H1 (cell line): ENCODE measurements around the gene COX7B2. TPM values are rescaled to one million over a fixed set of nuclear protein-coding genes. Genes with fewer than 3 reads are reported as not detected.

ENCODE experiments used
- CTCF ChIA-PET: fragments of 300-600 bp; sonication (Branson Sonifier 250); formaldehyde crosslinking; loops from one replicate; lab custom pipeline; 2021; ENCODE audit not compliant: partially characterized antibody; lab: Charles Lee
- POLR2A ChIA-PET: fragments of 300-600 bp; sonication (Branson Sonifier 250); formaldehyde crosslinking; loops from one replicate; lab custom pipeline; 2021; ENCODE audit warnings: inconsistent platforms; ENCODE audit not compliant: partially characterized antibody; lab: Charles Lee
- DNase-seq, 2 experiments: peaks; one replicate each; pipeline versions ENCODE4 v3.0.0 to v3.0.0-alpha.2; 2010 to 2022; ENCODE audit warnings: low spot score in 2 of 2, low read depth in 1 of 2, mixed read lengths in 1 of 2
- FAIRE-seq: peaks from 2 replicates; lab custom pipeline; 2011; peaks lifted over from hg19 to GRCh38; lab: Jason Lieb, UNC
- H2AFZ ChIP-seq: 2 replicates; pipeline ENCODE4 v1.8.1; 2012; ENCODE audit warnings: low read length, inconsistent platforms
- H2AK5ac ChIP-seq: 2 replicates; pipeline ENCODE4 v1.6.1; 2013; ENCODE audit warnings: low read depth, low read length
- H2BK120ac ChIP-seq: replicated peaks from 2 replicates; pipeline ENCODE3; 2013; ENCODE audit warnings: low read depth, low read length, inconsistent platforms
- H2BK12ac ChIP-seq: 2 replicates; pipeline ENCODE4 v1.6.1; 2013; ENCODE audit warnings: low read depth, low read length
- H2BK15ac ChIP-seq: 2 replicates; pipeline ENCODE4 v1.6.1; 2013; ENCODE audit warnings: low read length
- H2BK20ac ChIP-seq: 2 replicates; pipeline ENCODE4 v1.6.1; 2013; ENCODE audit warnings: low read length
- H2BK5ac ChIP-seq: 2 replicates; pipeline ENCODE4 v1.6.1; 2013; ENCODE audit warnings: low read depth, low read length
- H3K14ac ChIP-seq: 2 replicates; pipeline ENCODE4 v1.6.1; 2013; ENCODE audit warnings: inconsistent platforms; ENCODE audit not compliant: insufficient read length
- H3K18ac ChIP-seq: 2 replicates; pipeline ENCODE4 v1.6.1; 2013; ENCODE audit warnings: low read length; ENCODE audit errors: extremely low read depth
- H3K23ac ChIP-seq: 2 replicates; pipeline ENCODE4 v1.6.1; 2013; ENCODE audit warnings: inconsistent platforms; ENCODE audit not compliant: insufficient read length
- H3K23me2 ChIP-seq: 2 replicates; pipeline ENCODE4 v1.6.1; 2013; ENCODE audit warnings: low read depth, low read length
- H3K27ac ChIP-seq: 2 replicates; pipeline ENCODE4 v1.6.1; 2011; ENCODE audit warnings: low read depth, low read length, inconsistent platforms
- H3K27me3 ChIP-seq, 4 experiments: replicated peaks in 1 of 4; 1 replicate in 1 of 4; 2 replicates in 3 of 4; pipeline versions ENCODE4 v1.6.1 to v1.8.1; 2011 to 2013; ENCODE audit warnings: low read length in 3 of 4, mild to moderate bottlenecking in 3 of 4, inconsistent platforms in 2 of 4, mixed read lengths in 2 of 4, moderate library complexity in 1 of 4; ENCODE audit not compliant: control insufficient read depth in 3 of 4, insufficient read depth in 3 of 4; ENCODE audit errors: extremely low read depth in 1 of 4
- H3K36me3 ChIP-seq, 4 experiments: 2 replicates each; pipeline versions ENCODE4 v1.6.1 to v1.8.1; 2011 to 2013; ENCODE audit warnings: mild to moderate bottlenecking in 4 of 4, low read length in 3 of 4, moderate library complexity in 2 of 4, control low read depth in 1 of 4, inconsistent platforms in 1 of 4; ENCODE audit not compliant: insufficient read depth in 4 of 4, control insufficient read depth in 2 of 4
- H3K4ac ChIP-seq: replicated peaks from 2 replicates; pipeline ENCODE3; 2013; ENCODE audit warnings: low read length, low read depth, mixed read lengths, inconsistent platforms; ENCODE audit not compliant: insufficient read length
- H3K4me1 ChIP-seq, 4 experiments: replicated peaks in 1 of 4; 1 replicate in 1 of 4; 2 replicates in 3 of 4; pipeline versions ENCODE4 v1.6.1 to v1.8.1; 2011 to 2013; ENCODE audit warnings: low read length in 3 of 4, inconsistent platforms in 2 of 4, mixed read lengths in 1 of 4; ENCODE audit not compliant: insufficient read depth in 4 of 4, control insufficient read depth in 3 of 4
- H3K4me2 ChIP-seq, 2 experiments: 2 replicates each; pipeline versions ENCODE4 v1.6.1 to v1.8.1; 2011 to 2013; ENCODE audit warnings: low read depth in 2 of 2, low read length in 2 of 2, control low read depth in 1 of 2, inconsistent platforms in 1 of 2, mild to moderate bottlenecking in 1 of 2; ENCODE audit not compliant: insufficient read depth in 1 of 2
- H3K4me3 ChIP-seq, 4 experiments: fragments of 200-600, 300-600 bp in 1 of 4; sonication (generic), shearing (Covaris generic), sonication (Bioruptor Twin) in 1 of 4; 2 replicates each; pipeline versions ENCODE4 v1.5.1 to v1.8.1; 2011 to 2016; ENCODE audit warnings: low read length in 4 of 4, low read depth in 3 of 4, control low read depth in 2 of 4, inconsistent platforms in 2 of 4, mild to moderate bottlenecking in 2 of 4, mixed read lengths in 1 of 4, moderate library complexity in 1 of 4; ENCODE audit not compliant: insufficient read depth in 2 of 4; ENCODE audit errors: extremely low read depth in 1 of 4
- H3K56ac ChIP-seq: replicated peaks from 2 replicates; pipeline ENCODE3; 2013; ENCODE audit warnings: low read depth, mild to moderate bottlenecking, mixed read lengths, low read length, inconsistent platforms; ENCODE audit not compliant: insufficient read length
- H3K79me1 ChIP-seq: 2 replicates; pipeline ENCODE4 v1.6.1; 2013; ENCODE audit warnings: low read depth, low read length, control low read depth
- H3K79me2 ChIP-seq, 2 experiments: 2 replicates each; pipeline versions ENCODE4 v1.6.1 to v1.8.1; 2012 to 2013; ENCODE audit warnings: low read length in 2 of 2, mild to moderate bottlenecking in 2 of 2, inconsistent platforms in 1 of 2; ENCODE audit not compliant: insufficient read depth in 2 of 2, control insufficient read depth in 1 of 2
- H3K9ac ChIP-seq, 4 experiments: replicated peaks in 1 of 4; 1 replicate in 1 of 4; 2 replicates in 3 of 4; pipeline versions ENCODE4 v1.6.1 to v1.8.1; 2011 to 2013; ENCODE audit warnings: low read depth in 3 of 4, low read length in 3 of 4, control low read depth in 2 of 4, mild to moderate bottlenecking in 2 of 4, moderate library complexity in 2 of 4, inconsistent platforms in 1 of 4; ENCODE audit errors: extremely low read depth in 1 of 4
- H3K9me3 ChIP-seq, 2 experiments: 2 replicates each; pipeline versions ENCODE4 v1.6.1 to v1.8.1; 2012 to 2013; ENCODE audit warnings: mild to moderate bottlenecking in 2 of 2, moderate library complexity in 2 of 2, control low read depth in 1 of 2, inconsistent platforms in 1 of 2, low read depth in 1 of 2, low read length in 1 of 2, mixed read lengths in 1 of 2; ENCODE audit not compliant: insufficient read depth in 2 of 2
- H4K20me1 ChIP-seq, 2 experiments: replicated peaks in 1 of 2; 2 replicates each; pipeline versions ENCODE3 to v1.8.1; 2011 to 2013; ENCODE audit warnings: inconsistent platforms in 2 of 2, low read length in 2 of 2, mild to moderate bottlenecking in 1 of 2; ENCODE audit not compliant: insufficient read depth in 2 of 2, control insufficient read depth in 1 of 2
- H4K5ac ChIP-seq: 2 replicates; pipeline ENCODE4 v1.6.1; 2013; ENCODE audit warnings: low read length, low read depth, mixed read lengths, inconsistent platforms; ENCODE audit not compliant: insufficient read length
- H4K8ac ChIP-seq: 2 replicates; pipeline ENCODE4 v1.8.0; 2013; ENCODE audit warnings: mild to moderate bottlenecking, moderate library complexity, low read length, inconsistent platforms; ENCODE audit not compliant: insufficient read depth; ENCODE audit errors: extremely low read depth
- H4K91ac ChIP-seq: replicated peaks from 2 replicates; pipeline ENCODE3; 2013; ENCODE audit warnings: low read length, mixed read lengths, inconsistent platforms; ENCODE audit not compliant: insufficient read length
- CTCF ChIP-seq, 3 experiments: IDR thresholded peaks; 1 replicate in 2 of 3; 2 replicates in 1 of 3; pipeline versions ENCODE4 v1.5.1 to v1.6.1; 2011; ENCODE audit warnings: low read length in 3 of 3, mild to moderate bottlenecking in 3 of 3, inconsistent platforms in 2 of 3, low read depth in 1 of 3, moderate library complexity in 1 of 3; ENCODE audit not compliant: insufficient read depth in 1 of 3; ENCODE audit errors: control extremely low read depth in 1 of 3
- GABPA ChIP-seq: IDR thresholded peaks from 2 replicates; pipeline ENCODE4 v1.6.1; 2011; ENCODE audit warnings: mild to moderate bottlenecking, low read length, moderate library complexity, borderline replicate concordance; ENCODE audit not compliant: insufficient read depth
- MAX ChIP-seq: IDR thresholded peaks from 2 replicates; pipeline ENCODE4 v1.6.1; 2012; ENCODE audit warnings: inconsistent platforms
- RAD21 ChIP-seq, 2 experiments: IDR thresholded peaks in 1 of 2; conservative IDR thresholded peaks in 1 of 2; 2 replicates each; pipeline ENCODE4 v1.6.1; 2011; ENCODE audit warnings: low read depth in 2 of 2, low read length in 2 of 2, improper control_type of control experiment in 1 of 2, inconsistent platforms in 1 of 2, mild to moderate bottlenecking in 1 of 2, moderate library complexity in 1 of 2
- SIRT6 ChIP-seq: IDR thresholded peaks from one replicate; pipeline ENCODE4 v1.7.1; 2012; ENCODE audit warnings: low read length, inconsistent platforms
- WGBS, 2 experiments: shearing (Covaris generic) in 1 of 2; methylation state at CpG; one replicate each; pipeline versions ENCODE4 v1.1.6 to v1.1.7; 2013 to 2015; ENCODE audit warnings: low lambda C conversion rate in 2 of 2, mixed read lengths in 2 of 2, inconsistent platforms in 1 of 2, low coverage in 1 of 2, missing lambda C conversion rate in 1 of 2; ENCODE audit not compliant: insufficient replicate concordance in 2 of 2, insufficient coverage in 1 of 2, insufficient read length in 1 of 2; ENCODE audit errors: extremely low coverage in 1 of 2, missing lambda C conversion rate in 1 of 2; 5-methylcytosine and 5-hydroxymethylcytosine counted together
- polyA plus RNA-seq, 7 experiments: library from polyadenylated mRNA; depleted of rRNA in 3 of 7; stranded (reverse) in 5 of 7; unstranded in 2 of 7; fragments of >200 nt in 5 of 7; fragments of 200-250 nt in 2 of 7; gene quantifications; 1 replicate in 5 of 7; 2 replicates in 1 of 7; 4 replicates in 1 of 7; pipeline versions ENCODE4 v1.2.1 to v1.2.3, GENCODE V29; 2011 to 2013; ENCODE audit warnings: missing spikeins in 2 of 7, mixed read lengths in 2 of 7
- total RNA-seq: library from RNA; stranded (reverse); fragmentation: NEBNext Ultra II Directional; extraction: Animal tissue kit (Norgen Biotek cat#: 25700); gene quantifications from 2 replicates; pipeline ENCODE4 v1.2.1, GENCODE V29; 2021

COX7B2 gene
- total and polyA plus RNA-seq, 2 of the 8 experiments (the other 6 are each of a cell fraction or from before 2014, with no cell fraction given): not detected

- Histone ChIP-seq H3K4me2 (no peak overlapping the region), H3K9me3 (no peaks in the 10 kb centered on the region), H2BK12ac (no peak overlapping the region), H3K14ac (no peak overlapping the region), H3K9ac (no peak overlapping the region), H3K4ac (no peak overlapping the region), H4K20me1 (no peaks in the 10 kb centered on the region), H2BK20ac (no peak overlapping the region), H3K36me3 (no peaks in the 10 kb centered on the region), H2BK120ac (no peak overlapping the region), H3K79me2 (no peaks in the 10 kb centered on the region), H3K27me3 (no peaks in the 10 kb centered on the region), H4K8ac (no peak overlapping the region), H4K5ac (no peak overlapping the region), H2AK5ac (no peak overlapping the region), H3K56ac (no peak overlapping the region), H2BK15ac (no peak overlapping the region), H3K18ac (no peak overlapping the region), H4K91ac (no peak overlapping the region), H3K23ac (no peak overlapping the region), H3K79me1 (no peaks in the 10 kb centered on the region), H2AFZ (no peak overlapping the region), H3K27ac (no peak overlapping the region), H2BK5ac (no peak overlapping the region), H3K23me2 (no peaks in the 10 kb centered on the region), H3K4me1 (no peaks in the 10 kb centered on the region), H3K4me3 (no peak overlapping the region)
- FAIRE-seq (peak; percentile 39), DNase-seq (no peak)
- 22% methylated on average over 8 of the region's 8 CpGs; no CpG with 5 or more reads in 1 of the 2 experiments for WGBS, 2 experiments
- CTCF ChIA-PET: interaction anchor here (0.6 to 1.8 kb wide), 18 partner anchors 8 to 641 kb away, joined by 3 to 6 read pairs (median 3); partner anchors contain the start of gene ATP10D
- no peak for TF ChIP-seq SIRT6
- TF ChIP-seq GABPA: no peak
- peak; percentile 75 for TF ChIP-seq MAX
- TF ChIP-seq CTCF (IDR thresholded peaks at IDR 0.05; ENCODE audit: control extremely low read depth in 1 of 3, insufficient read depth in 1 of 3, low read depth in 1 of 3, low read length in 3 of 3): peak in 2 of 3 experiments; percentile 45 to 59; a peak in 2 of 4 replicates
- TF ChIP-seq RAD21 (IDR thresholded peaks at IDR 0.05 in 1 of 2, conservative IDR thresholded peaks at IDR 0.05 in 1 of 2; ENCODE audit: low read depth in 2 of 2, low read length in 2 of 2): peak; percentile 70 to 74
- POLR2A ChIA-PET: no interaction called here
Measured at GRCh38 chr4:46844325-46844917, 64.6 kb downstream of the COX7B2 start.
